ENCODE measurements around the gene NELL1.

GRCh38 chr11:21476588-21476987 is 807.2 kb downstream of the NELL1 start:
- no peak for TF ChIP-seq CTCF (IDR thresholded peaks at IDR 0.05)
- TF ChIP-seq POLR2A (IDR thresholded peaks at IDR 0.05), result no peak

Data from adrenal gland (tissue), 5 donors.